ENCODE data around the gene SRSF3. TPM values are rescaled to one million over a fixed set of nuclear protein-coding genes. Genes with fewer than 3 reads are reported as not detected.
"Not testable (repeated sequence)": the region's sequence is repeated elsewhere in the genome, so short reads cannot be mapped to it uniquely, and the experiment has no call there.

Gene SRSF3
- total RNA-seq, 1 experiment from 2014 or later = 412 TPM

DNA sequence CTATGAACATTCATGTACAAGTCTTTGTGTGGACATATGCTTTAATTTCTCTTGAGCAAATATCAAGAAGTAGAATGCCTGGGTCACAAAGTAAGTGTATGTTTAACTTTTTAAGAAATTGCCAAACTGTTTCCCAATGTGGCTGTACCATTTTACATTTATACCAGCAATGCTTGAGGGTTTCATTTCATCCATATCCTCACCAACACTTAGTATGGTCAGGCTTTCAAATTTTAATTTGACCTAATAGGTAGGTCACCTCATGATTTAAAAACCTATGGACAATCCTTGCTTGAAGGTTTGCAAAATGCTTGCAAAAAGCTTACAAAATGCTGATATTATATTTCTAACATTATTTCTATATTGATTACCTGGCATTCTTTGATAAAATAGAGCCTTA lies 19.5 kb upstream of the SRSF3 start:
- no peak for DNase-seq (ENCODE audit: low read depth)

GRCh38 chr6:36576578-36576977 lies 17.6 kb upstream of the SRSF3 start:
- DNase-seq (ENCODE audit: low read depth) = no peak

GRCh38 chr6:36577301-36577700 lies 16.9 kb upstream of the SRSF3 start:
- DNase-seq (ENCODE audit: low read depth) = peak; percentile 78

GRCh38 chr6:36578030-36578429 lies 16.1 kb upstream of the SRSF3 start:
- DNase-seq (ENCODE audit: low read depth) = no peak

- no peak for DNase-seq (ENCODE audit: low read depth)
These were observed 15.7 kb upstream of the SRSF3 start for GRCh38 chr6:36578431-36578830.

GRCh38 chr6:36580184-36580526 lies 14.0 kb upstream of the SRSF3 start:
- DNase-seq (ENCODE audit: low read depth) = no peak

DNA sequence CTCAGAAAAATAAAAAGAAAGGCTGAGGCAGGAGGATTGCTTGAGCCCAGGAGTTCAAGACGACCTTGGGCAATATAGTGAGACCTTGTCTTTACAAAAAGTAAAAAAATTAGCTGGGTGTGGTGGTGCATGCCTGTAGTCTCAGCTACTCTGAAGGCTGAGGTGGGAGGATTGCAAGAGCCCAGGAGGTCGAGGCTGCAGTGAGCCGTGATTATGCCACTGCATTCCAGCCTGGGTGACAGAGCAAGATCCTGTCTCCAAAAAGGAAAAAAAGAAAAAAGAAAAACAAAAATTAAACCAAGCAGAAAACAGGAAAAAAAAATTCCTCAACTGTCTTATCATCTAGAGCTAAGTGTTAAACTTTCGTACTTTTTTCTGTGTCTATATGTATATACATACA lies 12.4 kb upstream of the SRSF3 start:
- no peak for DNase-seq (ENCODE audit: low read depth)

GRCh38 chr6:36586606-36587005 lies 7.6 kb upstream of the SRSF3 start:
- DNase-seq (ENCODE audit: low read depth) = no peak

DNA sequence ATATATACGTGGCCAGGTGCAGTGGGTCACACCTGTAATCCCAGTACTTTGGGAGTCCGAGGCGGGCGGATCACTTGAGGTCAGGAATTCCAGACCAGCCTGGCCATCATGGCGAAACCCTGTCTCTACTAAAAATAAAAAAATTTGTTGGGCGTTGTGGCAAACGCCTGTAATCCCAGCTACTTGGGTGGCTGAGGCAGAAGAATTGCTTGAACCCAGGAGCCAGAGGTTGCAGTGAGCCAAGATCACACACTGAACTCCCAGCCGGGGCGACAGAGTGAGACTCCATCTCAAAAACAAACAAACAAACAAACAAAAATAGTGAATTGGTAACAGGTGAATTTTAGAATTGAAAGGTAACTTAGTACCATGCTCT lies 5.1 kb upstream of the SRSF3 start:
- DNase-seq (ENCODE audit: low read depth) = not testable (repeated sequence)

DNA sequence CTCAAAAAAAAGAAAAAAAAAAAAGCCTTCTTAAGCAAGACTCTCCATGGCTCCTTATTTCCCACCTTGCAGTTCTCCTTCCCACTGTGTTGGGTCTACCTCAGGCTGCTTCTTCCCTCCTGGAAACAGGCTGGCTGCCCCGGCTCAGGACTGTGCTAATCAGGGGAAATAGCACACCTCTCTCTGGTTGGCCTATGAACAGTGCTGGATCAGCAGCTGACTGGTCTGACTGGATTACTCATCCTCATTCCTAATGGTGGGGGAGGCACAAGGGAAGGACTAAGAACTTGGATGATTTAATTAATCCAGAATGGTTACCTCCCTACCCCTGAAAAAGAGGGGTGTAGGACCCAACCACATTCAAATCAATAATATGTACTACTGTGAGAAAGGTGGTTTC lies 3.9 kb upstream of the SRSF3 start:
- DNase-seq (ENCODE audit: low read depth) = peak; percentile 63

- DNase-seq (ENCODE audit: low read depth) = no peak
These were observed 1.9 kb upstream of the SRSF3 start for GRCh38 chr6:36592221-36592655.

- DNase-seq (ENCODE audit: low read depth) = no peak
These were observed 563 bp upstream of the SRSF3 start for GRCh38 chr6:36593569-36594028.

- peak; percentile 54 for DNase-seq (ENCODE audit: low read depth)
These were observed 868 bp downstream of the SRSF3 start for GRCh38 chr6:36594816-36595643.

DNA sequence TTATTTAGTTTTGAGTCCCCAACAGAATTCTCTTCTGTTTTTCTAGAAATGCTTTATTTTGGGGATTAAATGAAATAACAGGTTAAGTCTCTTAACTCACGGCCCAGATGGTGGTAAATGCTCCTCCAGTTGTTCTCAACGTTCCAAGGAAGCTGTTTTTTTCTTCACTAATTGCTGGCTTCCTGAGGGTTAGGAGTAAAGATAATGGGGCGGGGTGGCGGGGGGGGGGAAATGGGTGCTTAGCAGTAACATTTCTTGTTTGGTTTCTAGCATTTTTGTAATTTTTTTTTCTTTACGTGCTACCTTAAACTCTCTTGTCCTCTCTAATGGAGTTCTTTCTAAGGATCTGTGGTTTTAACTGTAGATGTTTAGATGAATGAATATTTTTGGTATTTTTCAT lies 2.2 kb downstream of the SRSF3 start:
- no peak for DNase-seq (ENCODE audit: low read depth)

DNA sequence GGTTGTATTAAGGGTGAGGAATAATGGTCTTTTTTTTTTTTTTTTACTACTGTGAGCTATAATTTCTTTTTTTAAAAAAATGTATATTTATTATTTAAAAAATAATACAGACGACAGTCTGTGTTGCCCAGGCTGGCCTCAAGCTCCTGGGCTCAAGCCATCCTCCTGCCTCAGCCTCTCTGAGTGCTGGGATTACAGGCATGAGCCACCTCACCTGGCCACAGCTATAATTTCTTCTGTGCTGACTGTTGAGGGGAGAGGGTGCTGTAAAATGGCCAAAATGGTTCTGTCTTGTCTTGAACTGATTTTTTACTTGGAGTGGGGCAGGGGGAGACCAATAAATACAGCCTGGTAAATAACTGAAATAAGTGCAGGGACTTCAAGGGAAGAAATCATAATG lies 3.6 kb downstream of the SRSF3 start:
- no peak for DNase-seq (ENCODE audit: low read depth)

- DNase-seq (ENCODE audit: low read depth) = no peak
These were observed 4.2 kb downstream of the SRSF3 start for GRCh38 chr6:36598326-36598725.

DNA sequence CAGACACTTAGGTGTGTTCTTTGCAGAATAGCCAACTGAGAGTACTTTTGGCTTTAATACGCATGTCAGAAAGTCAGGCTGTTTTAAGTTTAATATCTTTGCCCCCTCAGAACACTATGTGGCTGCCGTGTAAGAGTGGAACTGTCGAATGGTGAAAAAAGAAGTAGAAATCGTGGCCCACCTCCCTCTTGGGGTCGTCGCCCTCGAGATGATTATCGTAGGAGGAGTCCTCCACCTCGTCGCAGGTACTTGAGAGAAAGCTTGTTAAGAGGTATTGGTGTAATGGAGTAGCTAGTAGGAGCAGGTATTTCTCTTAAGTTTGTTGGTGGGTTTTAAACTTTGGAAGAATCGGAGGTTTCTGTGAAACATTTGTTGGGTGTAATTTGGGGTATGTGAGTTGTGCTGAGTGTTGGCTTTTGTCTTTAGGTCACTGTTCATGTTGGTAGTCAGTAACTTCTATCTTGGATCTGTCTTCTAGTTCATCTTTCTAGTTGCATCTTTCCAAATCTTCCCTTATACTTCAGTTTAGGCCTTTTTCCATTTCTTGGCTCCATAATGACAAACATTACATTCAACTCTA lies 4.7 kb downstream of the SRSF3 start:
- no peak for DNase-seq (ENCODE audit: low read depth)

GRCh38 chr6:36599791-36600209 lies 5.6 kb downstream of the SRSF3 start:
- DNase-seq (ENCODE audit: low read depth) = no peak

GRCh38 chr6:36600564-36601146 lies 6.5 kb downstream of the SRSF3 start:
- no peak for DNase-seq (ENCODE audit: low read depth)

- not testable (repeated sequence) for DNase-seq (ENCODE audit: low read depth)
These were observed 7.7 kb downstream of the SRSF3 start for GRCh38 chr6:36601818-36602217.

DNA sequence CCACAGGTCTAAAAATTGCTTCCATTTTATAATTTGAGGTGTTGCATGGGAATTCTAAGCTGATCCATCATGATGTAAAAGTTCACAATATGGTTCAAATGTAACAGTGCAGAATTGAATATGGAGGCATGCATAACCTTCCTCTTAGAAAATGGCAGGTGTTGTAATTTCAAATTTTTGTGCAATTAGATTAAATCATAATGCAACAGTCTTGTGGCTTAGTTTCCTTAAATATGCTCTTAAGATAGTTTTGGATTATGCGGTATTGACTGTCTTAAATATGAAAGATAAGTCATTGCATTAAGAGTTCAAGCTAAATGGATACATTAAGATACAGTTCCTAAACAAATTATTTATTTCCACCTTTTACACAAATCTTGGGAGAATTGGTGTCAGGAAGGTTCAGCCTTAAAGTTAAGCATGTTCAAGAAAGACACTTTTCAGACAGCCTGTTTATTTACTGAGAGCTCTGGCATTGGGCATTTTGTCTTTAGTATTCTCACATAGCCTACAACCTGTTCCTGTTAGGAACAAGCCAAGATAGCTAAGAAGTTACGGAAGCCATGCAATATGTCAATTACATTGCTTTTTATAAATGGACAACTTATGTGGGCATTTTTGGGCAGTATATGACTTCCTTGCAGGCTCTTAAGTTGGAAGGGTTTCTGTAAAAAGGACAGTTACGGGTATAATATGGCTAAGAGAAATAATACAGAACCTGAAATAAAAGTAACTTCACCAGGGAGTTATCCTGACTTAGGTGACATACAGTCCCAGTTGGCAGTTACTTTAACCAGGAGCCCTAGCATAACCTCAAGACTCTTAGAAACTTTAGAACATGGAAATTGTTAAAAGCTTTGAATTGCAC lies 9.3 kb downstream of the SRSF3 start:
- no peak for DNase-seq (ENCODE audit: low read depth)

Data from HT1080 (cell line).